Measurements from ENCODE around the gene MYOCD.

DNA sequence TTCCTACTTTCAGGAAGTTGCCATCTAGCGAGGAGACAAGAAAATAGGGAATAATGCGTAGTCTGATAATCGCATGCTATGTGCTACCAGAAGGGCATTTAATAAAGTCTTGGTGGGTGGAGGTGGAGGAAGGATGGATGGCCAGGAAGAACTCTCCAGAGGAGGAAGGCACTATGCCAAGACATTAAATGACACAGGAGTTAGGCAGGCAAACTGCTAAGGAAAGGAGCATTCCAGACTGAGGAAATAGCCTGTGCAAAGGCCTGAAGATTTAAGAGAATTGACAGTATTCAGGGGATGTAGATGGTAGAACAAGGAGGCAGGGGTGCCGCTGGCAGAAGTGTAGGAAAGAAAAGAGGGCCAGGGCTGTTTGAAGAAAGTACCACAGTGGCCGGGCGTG, 104.3 kb downstream of the MYOCD start:
- TF ChIP-seq POLR2A (IDR thresholded peaks at IDR 0.05) (no peak), CTCF (IDR thresholded peaks at IDR 0.05) (no peak), POLR2AphosphoS5 (IDR thresholded peaks at IDR 0.05; ENCODE audit: insufficient read depth in 1 of 2, low read depth in 1 of 2) (no peak)

All from vagina (tissue), 2 donors.